GM18505 (cell line): Measurements from ENCODE around the gene TTC23.

Experiments
- ATAC-seq: cut with Tn5 transposase; IDR thresholded peaks from one replicate; pipeline ENCODE4 v1.9.1; 2021; ENCODE audit not compliant: unreplicated experiment
- POLR2A ChIP-seq: IDR thresholded peaks from 4 replicates; pipeline ENCODE4 v1.6.1; 2011; ENCODE audit warnings: borderline replicate concordance; ENCODE audit not compliant: insufficient read depth, insufficient read length; ENCODE audit errors: extremely low read depth

Gene TTC23

DNA sequence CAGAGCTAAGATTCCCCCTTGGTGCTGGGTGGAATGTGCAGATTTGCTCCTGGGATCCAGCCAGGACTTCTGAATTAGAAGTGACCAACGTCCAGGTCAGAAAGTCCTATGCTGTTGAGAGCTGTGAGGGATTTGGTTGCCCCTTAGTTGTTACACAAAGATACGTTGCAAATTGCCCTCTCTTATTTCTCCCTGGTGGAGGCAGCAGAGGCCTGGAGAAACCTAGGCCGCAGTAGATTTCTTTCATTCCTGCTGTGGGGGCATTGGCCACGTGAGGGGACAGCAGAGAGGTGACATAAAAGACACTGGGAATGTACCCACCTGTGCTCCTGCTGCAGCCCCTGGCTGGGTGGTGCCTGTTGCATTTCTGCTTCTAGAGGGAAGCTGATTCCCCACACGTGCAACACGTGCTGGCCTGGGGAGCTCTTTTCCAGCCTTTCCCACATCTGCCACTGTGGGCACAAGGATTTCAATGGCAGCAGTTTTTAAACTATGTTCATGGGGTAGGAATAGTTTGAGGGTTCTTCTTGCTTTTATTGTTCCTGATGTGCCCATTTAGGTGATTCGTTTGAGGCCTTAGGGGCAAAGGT is 78.8 kb downstream of the TTC23 start:
- ATAC-seq = no peak
- no peak for TF ChIP-seq POLR2A

DNA sequence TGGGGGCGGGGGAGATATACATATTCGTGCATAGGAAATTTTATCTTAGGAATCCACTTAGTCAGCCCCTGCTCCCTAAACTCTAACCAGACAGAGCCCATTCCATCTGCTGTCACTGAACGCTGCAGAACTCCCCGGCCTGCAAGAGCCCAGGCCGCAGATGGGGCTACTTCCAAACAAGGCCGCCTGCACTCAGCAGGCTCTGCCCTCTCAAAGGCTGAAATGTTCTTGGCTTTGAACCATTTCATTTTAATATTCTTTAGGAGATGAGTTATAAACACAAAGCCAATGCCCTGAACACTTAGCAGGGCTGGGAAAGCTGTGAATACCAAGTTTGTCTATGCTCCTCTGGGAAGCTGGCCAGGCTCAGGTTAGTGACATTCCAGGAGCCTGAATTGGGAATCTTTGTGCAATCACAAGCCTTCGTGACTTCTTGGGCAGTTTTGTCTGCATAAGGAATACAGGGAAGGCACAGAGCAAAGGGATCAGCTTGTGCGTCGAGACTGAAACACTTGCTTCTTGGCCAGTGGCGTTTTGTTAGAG is 79.5 kb downstream of the TTC23 start:
- no peak for ATAC-seq
- no peak for TF ChIP-seq POLR2A

DNA sequence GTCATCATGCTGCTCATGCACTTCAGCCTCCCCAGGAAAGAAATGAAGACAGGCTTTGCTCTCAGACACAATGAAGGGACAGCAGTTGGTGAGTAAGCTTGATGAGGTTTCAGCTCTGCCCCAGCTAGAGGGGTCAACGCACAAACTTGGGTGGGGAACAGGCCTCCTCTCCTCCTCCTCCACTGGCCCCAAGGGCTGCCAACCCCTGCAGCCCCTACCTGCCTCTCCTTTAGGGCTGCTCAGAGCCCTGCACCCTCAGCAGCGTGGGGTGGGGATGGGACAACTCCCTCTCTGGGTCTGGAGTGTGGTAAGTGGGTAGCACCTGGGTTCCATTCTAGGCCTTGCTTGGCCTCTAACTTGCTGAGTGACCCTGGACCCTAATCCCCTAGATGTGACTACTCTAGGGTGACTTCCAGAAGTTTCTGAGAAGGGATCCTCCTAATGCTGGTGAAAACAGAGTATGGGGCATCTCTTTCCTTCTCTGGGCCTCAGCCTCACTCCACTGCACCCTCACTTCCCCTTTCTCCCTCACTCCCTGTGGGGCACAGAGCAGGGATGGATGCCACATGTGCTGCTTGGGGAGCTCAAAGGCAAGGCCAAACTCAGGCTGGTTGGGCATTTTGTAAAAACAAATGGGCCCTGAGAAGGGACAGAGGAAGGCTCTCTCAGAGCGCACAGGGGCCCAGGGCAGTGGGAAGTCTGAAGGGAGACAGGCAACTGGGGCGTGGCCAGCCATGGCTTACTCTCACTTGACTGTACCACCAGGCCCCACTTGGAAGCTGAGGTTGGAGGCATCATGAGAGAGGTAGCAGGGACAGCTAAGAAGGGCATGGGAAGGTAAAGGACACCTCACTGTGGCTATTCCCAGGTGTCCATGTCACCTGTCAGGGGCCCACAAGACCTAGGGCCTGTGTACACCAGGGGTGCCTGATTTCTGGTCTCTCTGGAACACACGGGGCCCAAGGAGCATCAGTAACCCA is 80.5 kb downstream of the TTC23 start:
- no peak for ATAC-seq
- TF ChIP-seq POLR2A = no peak

DNA sequence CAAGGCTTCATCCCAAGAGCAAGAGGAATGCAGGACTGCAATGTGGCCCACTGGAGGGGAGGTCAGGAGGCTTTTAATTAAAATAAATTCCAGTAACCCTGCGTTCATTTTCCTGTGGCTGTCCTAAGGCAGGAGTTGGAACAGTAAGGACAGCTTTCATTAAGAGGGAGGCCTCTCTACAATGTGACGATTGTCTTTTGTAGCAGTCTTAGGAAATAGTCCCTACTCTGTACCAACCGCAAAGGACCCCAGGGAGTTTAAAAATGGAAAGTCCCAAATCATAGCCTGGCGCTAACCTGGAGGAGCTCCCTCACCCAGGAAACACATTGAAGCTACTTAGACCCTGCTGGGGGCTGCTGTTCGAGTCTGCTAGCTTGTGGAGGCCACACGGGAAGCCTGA is 81.7 kb downstream of the TTC23 start:
- TF ChIP-seq POLR2A = no peak
- ATAC-seq = no peak

DNA sequence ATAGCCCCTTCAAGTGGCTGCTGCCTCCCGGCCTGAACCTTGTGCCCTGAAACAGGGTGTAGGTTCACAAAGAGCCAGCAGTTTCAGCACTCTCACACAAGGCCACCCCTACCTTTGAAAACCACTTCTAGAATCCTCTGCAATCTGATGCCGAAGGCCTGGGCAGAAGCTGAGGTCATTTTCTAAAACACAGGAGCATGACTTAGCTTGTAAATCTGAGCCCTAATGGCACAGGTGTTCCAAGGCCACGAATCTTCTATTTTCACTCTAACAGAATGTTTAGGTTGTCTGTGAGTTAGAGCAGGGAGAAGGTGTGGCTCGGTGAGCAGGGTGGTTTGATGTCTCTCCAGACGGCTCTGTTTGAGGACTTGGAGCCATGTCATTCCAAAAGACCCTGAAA is 82.2 kb downstream of the TTC23 start:
- no peak for TF ChIP-seq POLR2A
- no peak for ATAC-seq

DNA sequence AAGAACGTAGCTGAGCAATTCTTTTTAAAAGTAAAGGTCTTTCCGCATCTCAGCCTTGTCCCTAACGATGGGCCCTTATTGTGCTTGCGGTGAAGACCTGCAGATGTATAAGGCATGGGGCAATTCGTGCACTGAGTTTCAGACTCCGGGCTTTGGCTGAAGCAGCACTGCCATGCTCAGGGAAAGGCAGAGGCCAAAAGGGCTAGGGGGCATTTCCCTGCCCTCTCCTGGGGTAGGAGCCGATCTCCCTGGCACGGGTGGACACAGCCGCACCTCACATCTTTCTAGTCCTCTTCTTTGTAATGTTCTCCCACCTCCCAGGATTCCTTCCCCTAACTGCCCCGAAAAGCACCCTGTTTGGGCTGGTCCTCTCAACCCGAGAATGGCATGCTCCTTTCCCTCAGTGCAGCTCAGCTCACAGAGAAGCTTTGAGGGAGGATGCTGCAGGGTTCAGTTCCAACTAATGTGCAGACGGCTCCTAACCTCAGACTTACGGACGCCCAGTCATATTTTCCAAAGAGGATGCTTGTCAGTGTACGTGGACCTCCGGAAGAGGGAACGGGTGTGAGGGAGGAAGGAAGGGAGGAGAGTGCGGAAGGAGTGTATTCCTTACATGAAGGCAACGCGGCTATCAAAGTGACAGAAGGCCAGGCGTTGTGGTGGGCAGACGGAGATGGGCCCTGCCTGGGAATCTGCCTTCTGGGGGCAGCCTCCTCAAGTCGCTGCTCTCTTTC is 83.3 kb downstream of the TTC23 start:
- no peak for TF ChIP-seq POLR2A
- ATAC-seq = no peak

DNA sequence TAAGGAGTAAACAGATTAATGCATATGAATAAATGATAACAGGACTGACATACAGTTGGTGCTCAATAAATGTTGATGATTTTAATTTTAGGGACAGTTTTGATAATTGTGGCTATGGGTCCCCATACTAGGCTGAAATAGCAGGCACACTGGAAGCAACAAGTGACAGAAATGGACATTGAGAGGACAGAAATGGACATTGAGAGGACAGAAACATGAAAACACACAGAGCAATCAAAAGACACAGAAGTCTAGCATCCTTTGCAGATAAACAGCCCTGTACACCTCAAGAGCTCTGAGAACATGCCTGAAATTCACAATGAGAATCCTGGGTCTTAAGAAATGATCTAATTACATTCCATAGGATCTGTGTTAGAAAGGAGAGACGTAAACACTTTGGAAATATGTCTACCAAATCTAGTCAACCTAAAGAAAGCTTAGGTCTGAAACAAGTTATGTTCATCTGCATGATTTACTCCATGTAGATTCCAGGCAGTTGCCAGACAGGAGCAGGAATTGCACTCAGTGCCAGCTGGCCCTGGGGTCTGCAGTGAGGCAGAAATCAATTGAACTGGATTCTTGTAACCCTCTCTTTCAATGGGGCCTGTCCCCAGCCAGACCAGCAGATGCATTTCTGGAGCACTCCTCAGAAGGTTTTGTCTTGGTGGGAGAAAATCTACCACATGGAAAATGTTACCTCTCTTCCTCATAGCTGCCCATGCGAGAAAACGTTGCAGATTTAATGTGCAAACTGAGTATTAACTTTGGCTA is 84.2 kb downstream of the TTC23 start:
- no peak for TF ChIP-seq POLR2A
- ATAC-seq = no peak

DNA sequence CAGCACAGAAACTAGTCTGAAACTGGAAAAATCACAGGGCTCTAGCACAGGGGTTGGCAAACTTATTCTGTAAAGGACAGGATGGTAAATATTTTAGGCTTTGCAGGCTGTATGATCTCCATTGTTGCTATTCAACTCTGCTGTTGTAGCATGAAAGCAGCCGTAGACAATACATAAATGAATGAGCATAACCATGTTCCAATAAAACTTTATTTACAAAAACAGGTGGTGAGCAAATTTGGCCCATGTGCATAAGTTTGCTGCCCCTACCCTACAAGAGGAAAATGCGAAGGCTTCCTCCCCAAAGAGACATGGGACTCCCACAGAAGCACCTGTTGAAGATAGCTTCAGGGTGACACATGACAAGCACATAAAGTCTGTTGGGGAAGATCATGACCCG is 85.3 kb downstream of the TTC23 start:
- no peak for TF ChIP-seq POLR2A
- ATAC-seq = no peak

DNA sequence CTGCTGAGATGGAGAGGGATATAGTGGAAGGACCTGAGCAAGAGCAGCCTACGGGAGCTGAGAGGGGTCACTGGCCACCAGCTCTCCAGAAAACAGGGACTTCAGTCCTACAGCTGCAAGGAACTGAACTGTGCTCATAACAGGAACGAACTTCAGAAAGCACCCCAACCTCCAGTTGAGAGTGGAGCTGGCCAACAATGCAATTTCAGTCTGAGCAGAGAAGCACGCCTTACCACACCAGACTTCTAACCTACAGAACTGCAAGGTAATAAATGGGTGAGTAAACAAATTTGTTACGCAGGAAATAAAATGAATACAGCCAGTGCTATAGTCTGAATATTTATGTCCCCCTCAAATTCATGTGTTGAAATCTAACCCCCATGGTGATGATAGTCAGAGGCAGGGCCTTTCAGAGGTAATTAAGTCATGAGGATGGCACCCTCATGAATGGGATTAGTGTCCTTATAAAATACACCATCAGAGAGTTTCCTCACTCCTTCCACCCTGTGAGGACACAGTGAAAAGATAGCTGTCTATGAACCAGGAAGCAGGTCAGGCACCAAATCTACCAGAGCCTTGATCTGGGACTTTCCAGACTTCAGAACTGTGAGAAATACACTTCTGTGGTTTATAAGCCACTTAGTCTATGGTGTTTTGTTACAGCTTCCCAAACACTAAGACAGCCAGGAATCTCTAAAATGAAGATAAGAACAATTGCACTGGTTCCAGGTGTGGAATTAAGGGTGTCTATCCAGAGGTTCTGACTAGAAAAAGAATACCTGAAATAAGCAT is 85.9 kb downstream of the TTC23 start:
- no peak for ATAC-seq
- no peak for TF ChIP-seq POLR2A

DNA sequence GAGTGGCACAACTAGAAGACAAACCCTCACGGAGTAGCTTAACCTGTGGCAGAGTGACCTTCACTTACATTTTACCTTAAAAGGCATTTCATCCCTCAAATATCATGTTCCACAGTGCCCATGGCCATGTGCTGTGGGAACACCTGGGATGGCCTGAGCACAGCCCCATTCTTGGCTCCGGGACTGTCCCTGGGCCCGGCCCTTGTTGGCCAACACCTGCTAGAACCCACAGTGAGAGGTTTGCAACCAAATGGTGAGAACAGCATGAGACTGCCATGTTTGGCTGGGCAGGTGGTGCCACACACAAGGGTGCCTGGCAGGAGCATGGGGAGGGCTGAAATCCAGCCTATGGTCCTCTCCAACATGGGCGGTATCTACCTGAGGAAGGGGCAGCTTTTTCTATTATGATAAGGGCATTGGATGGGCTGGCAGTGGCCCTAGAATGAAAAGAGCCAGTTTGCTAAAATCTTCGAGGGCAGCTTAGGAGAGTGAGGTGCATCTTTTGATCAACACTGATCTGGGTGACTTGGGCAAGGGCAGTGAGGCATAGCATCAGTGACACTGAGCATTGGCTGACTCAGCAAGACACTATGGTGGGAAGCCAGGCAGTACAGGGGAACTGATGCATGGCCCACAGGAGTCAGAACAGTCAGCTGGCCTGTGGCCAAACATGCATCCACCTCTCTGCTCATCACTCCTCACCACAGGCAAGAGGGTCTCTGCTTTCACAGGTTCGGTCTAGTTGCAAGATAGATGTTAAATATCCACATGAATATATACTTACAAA is 90.6 kb downstream of the TTC23 start:
- no peak for TF ChIP-seq POLR2A
- no peak for ATAC-seq

DNA sequence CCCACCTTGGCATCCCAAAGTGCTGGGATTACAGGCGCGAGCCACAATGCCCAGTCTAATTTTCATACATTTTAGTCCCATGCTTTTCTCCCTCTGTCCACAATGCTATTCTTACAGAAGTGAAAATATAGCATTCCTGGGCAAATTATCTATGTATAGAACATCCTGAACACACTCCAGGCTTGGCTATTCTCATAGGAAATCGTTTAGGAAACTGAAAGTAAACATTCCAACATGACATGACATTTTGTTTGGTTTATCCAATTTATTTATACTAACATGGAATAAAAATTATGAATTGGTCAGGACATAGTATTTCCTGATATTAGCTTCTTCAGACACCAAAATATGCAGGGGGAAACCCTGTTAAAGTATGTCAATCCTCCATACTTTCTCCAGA is 91.9 kb downstream of the TTC23 start:
- no peak for ATAC-seq
- no peak for TF ChIP-seq POLR2A
